GM18517 (cell line): ENCODE data around the gene ASTN2.

Source experiments
- ATAC-seq: cut with Tn5 transposase; IDR thresholded peaks from one replicate; pipeline ENCODE4 v1.9.1; 2021; ENCODE audit warnings: mild to moderate bottlenecking, moderate library complexity; ENCODE audit not compliant: unreplicated experiment

The ASTN2 gene

GRCh38 chr9:116596646-116597045 lies 818.2 kb downstream of the ASTN2 start:
- ATAC-seq = no peak

DNA sequence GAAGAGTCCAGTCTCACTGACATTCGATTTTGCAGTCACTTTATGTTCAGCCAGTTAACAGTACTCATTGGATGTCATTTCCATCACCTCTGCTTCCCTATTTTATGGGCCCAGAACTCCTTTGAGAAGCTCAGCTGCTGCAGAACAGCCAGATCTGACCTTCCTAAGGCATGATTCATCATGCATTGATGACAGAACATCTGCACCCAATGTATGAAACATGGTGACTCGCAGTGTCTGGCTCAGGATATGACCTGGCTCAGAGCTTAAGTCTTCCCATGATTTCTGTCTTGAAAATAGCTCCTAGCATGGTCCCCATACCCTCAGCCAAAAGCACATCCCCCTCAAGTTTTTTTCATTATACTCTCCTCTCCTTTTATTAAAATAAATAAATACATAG lies 820.3 kb downstream of the ASTN2 start:
- ATAC-seq = no peak

- no peak for ATAC-seq
These were observed 821.9 kb downstream of the ASTN2 start for GRCh38 chr9:116592970-116593369.

DNA sequence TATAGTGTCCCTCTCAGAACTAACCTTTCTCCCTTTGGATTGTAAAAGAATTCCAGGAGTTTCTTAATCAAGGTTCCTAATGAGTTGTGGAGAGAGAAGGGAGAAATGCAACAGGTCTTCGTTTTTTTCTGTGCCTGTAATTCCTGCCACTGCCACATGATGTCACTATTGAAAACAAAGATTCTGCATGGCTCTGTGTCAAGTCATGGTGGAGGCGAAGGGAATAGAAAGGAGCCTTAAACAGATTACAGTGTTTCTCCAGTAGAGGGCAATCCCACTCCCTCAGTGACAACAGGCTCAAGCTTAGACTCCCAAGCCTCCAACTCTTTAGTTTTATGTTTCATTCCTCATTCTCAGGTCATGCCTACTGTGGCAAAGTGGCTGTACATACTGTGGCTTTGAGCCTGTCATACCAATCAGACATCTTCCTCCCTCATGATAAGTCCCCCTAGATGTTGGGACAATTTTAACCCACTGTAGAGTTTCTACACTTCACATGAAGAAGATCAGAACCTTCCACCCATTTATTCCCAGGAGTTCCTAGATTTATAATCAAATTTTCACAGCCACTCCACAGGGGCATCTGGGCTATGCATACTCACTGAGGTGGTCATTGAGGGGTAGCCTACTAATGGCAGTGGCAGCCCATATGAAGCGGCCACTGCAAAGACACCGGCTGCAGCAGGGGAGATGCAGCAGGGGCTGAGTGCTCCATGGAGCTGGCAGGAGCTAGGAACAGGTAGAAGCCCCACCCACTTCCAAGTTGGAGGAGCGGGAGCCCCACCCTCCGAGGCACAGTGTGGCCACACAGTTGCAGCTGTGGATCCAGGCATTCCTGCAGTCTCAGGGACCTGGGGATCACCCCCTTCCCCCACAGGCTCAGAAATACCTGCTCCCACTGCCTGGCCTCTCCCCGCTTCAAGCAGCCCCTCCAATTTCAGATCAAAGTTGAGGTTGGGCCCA lies 825.2 kb downstream of the ASTN2 start:
- no peak for ATAC-seq

- no peak for ATAC-seq
These were observed 826.9 kb downstream of the ASTN2 start for GRCh38 chr9:116587919-116588318.

DNA sequence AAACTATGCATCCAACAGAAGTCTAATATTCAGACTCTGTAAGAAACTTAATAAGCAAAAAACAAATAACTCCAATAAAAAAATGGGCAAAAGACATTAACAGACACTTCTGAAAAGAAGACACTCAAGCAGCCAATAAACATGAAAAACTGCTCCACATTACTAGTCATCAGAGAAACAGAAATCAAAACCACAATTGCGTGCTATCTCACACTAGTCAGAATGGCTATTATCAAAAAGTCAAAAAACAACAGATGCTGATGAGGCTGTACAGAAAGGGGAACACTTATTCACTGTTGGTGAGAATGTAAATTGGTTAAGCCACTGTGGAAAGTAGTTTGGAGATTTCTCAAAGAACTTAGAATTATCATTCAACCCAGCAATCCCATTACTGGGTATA lies 829.0 kb downstream of the ASTN2 start:
- no peak for ATAC-seq

GRCh38 chr9:116585204-116585603 lies 829.7 kb downstream of the ASTN2 start:
- ATAC-seq = no peak

- ATAC-seq = no peak
These were observed 834.0 kb downstream of the ASTN2 start for GRCh38 chr9:116580853-116581252.

DNA sequence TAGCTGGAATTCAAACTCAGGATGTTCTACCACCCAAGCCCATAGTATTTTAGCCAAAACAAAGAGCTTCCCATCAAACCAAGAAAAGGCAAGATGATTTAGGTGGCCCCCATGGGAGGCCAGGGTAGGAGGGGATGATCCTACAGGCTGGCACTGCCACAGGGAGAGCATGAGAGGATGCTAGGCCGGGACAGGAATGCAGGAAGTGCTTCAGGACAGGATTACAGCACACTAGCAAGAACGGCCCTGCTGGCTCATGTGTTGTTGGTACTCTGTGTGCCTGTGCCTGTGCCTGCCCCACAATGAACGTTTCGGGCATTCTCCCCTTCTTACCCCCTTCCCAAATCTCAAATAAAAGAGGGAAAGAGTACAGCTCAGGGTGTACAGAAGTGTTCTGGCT lies 838.5 kb downstream of the ASTN2 start:
- ATAC-seq = no peak

- no peak for ATAC-seq
These were observed 840.7 kb downstream of the ASTN2 start for GRCh38 chr9:116574027-116574679.

DNA sequence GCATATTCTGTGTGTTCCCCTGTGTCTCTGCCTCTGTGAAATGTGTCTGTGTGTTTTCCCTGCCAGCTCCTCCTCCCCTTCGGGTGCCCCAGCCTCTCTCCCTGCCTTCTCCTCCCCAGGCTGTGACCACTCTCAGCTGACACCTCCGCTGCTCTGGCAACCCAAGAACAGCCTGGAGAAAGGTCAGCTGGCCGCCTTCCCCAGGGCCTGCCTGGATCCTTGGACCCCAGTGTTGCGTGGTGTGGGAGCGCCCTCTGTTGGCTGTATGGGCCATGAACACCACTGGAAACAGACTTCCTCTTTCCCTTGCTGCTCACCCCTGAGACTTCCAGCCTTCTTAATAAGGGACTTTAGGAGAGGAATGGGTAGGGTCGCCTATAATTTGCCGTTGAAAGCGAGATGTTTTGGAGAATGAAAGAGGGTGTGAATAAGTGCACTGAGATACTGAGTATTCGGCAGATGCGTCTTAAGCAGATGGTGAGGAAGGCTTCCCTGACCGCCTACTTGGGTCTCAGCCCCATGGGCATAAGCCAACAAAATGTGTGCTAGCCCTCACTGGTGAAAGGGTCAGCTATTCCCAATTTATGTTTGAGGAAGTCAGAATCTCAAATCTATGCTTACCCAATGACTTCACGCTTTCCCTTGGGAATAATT lies 842.6 kb downstream of the ASTN2 start:
- no peak for ATAC-seq

DNA sequence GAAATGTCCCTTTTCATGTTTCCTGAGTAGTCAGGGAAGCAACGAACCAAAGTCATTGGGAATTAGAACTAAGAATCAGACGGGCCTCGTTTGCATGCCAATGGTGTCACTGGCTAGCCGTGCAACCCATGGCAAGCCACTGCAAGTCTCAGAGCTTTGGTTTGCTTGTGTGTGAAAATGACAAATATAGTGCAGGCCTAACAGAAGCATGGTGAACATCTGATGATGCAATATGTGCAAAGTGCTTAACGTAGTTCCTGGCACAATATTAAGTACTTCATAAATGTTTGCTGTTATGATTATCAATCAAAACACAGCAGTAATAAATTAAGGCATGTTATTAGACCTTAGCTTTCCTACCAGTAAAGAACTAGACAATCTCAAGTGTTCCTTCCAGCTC lies 845.7 kb downstream of the ASTN2 start:
- ATAC-seq = no peak

- no peak for ATAC-seq
These were observed 848.0 kb downstream of the ASTN2 start for GRCh38 chr9:116566677-116567488.

DNA sequence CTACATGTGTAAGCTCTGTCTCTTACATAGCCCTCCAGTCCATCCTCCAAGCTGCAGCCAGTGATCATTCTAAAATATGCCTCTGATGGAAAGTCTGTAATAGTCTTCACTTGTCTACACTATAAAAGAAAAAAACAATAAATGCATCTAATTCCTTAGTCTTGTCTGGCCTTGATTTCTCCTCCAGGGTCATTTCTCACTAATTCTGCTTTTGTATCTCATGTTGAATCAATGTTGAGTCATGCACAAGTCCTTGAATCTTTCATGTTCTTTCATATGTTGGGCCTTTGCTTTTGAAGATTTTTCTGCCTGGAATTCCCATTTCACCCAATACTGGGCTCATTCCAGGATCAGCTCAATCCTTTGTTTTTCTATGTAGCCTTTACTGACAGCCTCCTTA lies 848.9 kb downstream of the ASTN2 start:
- ATAC-seq = no peak

- no peak for ATAC-seq
These were observed 850.5 kb downstream of the ASTN2 start for GRCh38 chr9:116564266-116564793.

DNA sequence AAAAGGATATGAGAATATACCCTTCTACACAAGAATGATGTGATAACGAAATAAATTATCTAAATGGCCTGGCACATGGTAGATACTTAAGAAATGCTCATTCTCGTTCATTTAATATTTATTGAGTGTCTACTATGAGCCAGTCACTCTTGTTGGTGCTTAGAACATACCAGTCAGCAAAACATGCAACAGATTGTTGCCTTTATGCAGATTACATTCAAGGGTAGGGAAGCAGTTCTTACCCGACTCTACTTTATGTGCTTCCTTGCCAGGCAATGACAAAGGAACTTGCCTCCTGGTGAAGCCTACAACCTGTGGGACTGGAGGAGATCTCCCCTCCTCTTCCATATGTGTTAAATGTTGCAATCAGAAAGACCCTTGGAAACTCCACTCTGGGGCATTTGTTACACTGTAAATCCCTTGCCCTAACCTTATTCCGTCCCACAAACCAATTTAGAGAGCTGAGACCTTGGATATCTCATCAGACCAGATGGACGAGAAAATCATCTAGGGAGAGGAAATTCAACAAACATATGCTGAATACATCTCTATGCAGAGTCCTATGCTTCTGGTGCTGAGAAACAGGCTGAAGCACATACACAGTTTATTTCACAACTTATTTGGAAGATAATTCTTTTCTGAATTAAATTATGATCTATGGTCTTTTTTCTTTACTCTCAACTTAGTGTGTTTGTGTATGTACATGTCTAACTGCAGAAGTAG lies 855.9 kb downstream of the ASTN2 start:
- ATAC-seq = no peak

- no peak for ATAC-seq
These were observed 856.8 kb downstream of the ASTN2 start for GRCh38 chr9:116558035-116558434.

GRCh38 chr9:116555556-116556155 lies 859.2 kb downstream of the ASTN2 start:
- no peak for ATAC-seq

DNA sequence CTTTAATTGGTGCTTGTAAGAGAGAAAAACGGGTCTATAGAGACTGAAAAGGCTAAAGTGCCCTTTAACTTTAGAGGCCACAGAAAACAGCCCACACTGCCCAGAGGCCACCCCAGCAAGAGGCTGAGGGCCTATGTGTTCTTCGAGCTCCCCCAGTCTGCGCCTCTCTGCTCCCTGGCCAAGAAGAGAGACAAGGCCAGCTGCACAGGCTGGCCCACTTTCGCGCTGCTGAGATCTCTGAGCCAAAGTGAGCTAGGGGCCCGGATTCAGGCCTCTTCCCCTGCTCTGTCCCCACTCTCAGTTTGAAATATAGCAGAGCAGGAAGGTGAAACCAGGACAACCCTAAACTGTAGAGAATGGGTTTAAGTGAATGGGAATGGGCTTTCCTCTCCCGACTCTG lies 859.7 kb downstream of the ASTN2 start:
- no peak for ATAC-seq
